C4-2B (cell line): ENCODE results near the gene CCDC127.
"Not testable (repeated sequence)": the region's sequence is repeated elsewhere in the genome, so short reads cannot be mapped to it uniquely, and the experiment has no call there.

Experiments used
- H3K27ac ChIP-seq: fragments of 450-650 bp; 2 replicates; pipeline ENCODE4 v1.5.1; 2017
- CTCF ChIP-seq: fragments of 450-650 bp; conservative IDR thresholded peaks from 2 replicates; pipeline ENCODE4 v1.5.1; 2017; ENCODE audit warnings: mild to moderate bottlenecking
- ZFX ChIP-seq: fragments of 450-650 bp; IDR thresholded peaks from 2 replicates; pipeline ENCODE4 v1.6.1; 2017

Gene CCDC127

GRCh38 chr5:171801-172331 is 46.1 kb downstream of the CCDC127 start:
- TF ChIP-seq ZFX = no peak
- TF ChIP-seq CTCF = no peak
- H3K27ac ChIP-seq = no peak overlapping the region

- H3K27ac ChIP-seq = no peak overlapping the region
- TF ChIP-seq ZFX = no peak
- TF ChIP-seq CTCF = no peak
Observed at GRCh38 chr5:170971-171800, 46.8 kb downstream of the CCDC127 start.

GRCh38 chr5:169728-170094 is 48.2 kb downstream of the CCDC127 start:
- no peak overlapping the region for H3K27ac ChIP-seq
- no peak for TF ChIP-seq ZFX

DNA sequence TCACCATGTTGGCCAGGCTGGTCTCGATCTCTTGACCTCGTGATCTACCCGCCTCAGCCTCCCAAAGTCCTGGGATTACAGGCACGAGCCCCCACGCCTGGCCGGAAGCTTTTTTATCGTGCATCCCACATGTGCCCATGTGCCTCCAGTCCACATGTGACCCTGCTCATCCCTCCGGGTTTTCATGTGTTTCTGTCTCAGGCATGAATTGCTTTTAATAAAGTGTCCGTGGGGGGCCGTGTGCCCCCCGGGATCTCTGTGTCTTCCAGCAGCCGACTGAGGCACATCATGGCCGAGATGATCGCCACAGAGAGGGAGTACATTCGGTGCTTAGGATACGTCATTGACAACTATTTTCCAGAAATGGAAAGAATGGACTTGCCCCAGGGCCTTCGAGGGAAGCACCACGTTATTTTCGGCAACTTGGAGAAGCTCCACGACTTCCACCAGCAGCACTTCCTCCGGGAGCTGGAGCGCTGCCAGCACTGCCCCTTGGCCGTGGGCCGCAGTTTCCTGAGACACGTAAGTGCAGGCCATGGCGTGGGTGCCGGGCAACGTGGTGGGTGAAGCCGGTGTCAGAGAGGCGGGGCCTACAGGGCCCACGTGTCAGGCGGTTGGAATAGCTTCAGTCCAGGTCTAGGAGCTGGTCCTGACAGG is 48.8 kb downstream of the CCDC127 start:
- no peak overlapping the region for H3K27ac ChIP-seq
- no peak for TF ChIP-seq CTCF
- no peak for TF ChIP-seq ZFX

- TF ChIP-seq CTCF = no peak
- no peak for TF ChIP-seq ZFX
Observed at GRCh38 chr5:167982-168660, 49.8 kb downstream of the CCDC127 start.

DNA sequence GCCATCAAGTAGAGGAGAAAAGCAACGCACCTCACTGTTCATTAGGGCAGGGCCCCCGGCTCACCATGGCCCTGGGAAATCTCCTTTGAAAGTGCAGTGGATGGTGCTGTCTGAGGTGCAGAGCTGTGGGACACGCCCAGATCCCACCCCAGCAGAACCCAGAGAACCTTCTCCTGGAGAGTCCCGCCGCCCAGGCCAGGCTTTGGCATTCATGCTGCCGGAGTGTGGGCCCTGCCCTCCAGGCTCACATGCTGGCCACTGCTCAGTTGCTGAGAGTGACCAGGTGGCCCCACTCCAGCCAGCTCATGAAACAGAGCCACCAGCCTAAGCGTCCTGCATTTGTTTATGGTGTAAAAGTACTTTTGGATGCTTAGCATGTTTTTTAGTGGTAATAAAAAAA is 50.4 kb downstream of the CCDC127 start:
- peak overlapping the region; percentile 44; the same call in 1 of the 2 replicates for H3K27ac ChIP-seq
- TF ChIP-seq CTCF (no peak), ZFX (no peak)

More at GRCh38 chr5:167982-168660, 49.8 kb downstream of the CCDC127 start:
- H3K27ac ChIP-seq = peak overlapping the region; percentile 44; the same call in 1 of the 2 replicates

DNA sequence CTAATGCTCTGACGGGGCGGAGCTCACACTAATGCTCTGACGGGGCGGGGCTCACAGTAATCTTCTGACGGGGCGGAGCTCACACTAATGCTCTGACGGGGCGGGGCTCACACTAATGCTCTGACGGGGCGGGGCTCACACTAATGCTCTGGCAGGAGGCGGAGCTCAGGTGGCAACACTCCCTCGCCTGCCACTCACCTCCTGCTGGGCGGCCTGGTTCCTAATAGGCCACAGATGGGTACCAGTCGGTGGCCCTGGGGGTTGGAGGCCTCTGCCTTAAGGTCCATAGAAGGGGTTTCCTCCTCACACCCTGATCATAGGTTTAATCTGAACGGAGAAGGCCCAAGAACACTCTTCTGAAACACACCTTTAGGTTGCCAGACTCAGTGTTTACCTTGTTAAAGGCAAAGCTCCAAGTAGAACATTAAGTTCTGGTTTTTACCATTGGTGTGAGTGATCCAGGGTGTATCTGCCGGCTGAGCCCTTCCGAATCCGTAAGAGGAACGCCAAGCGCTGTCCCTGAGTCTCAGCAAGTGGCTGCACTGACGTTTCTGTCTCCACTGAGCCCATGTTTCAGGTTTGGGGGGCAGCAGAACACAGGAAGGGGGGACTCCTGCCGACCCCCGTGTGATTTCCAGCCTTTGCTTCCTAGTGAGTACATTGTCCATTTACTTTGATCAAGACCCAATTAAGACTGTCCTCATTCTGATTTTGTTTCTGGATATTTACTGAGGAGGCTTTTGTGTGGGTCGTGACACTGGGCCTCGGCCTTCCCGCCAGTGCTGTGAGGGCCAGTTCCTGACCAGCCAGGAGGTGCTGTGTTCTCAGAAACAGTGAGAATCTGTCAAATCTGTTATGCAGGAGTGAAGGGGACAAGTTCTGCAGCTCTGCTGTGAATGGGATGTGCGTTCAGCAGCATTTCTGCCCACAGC is 51.2 kb downstream of the CCDC127 start:
- TF ChIP-seq ZFX (no peak), CTCF (no peak)
- peak overlapping the region; percentile 44 for H3K27ac ChIP-seq

GRCh38 chr5:164783-165182 is 53.2 kb downstream of the CCDC127 start:
- H3K27ac ChIP-seq = not testable (repeated sequence)
